ENCODE data around the gene CCL4L2. TPM values are rescaled to one million over a fixed set of nuclear protein-coding genes. Genes with fewer than 3 reads are reported as not detected.

CCL4L2 gene
- total and polyA plus RNA-seq, 11 donors = 0.18 to 6.8 (median 4.5) TPM; not detected in 8

Other genes with a start within 250 kb of the CCL4L2 start
- gene CCL16, start 229.6 kb upstream of the CCL4L2 start, total RNA-seq = under 1 TPM in 1 of 9 donors, not detected in 8; 0.19 TPM
- gene CCL16, start 229.6 kb upstream of the CCL4L2 start, polyA plus RNA-seq = not detected
- 10 to 100 TPM in 2 of 9 donors, 1 to 10 TPM in 6, under 1 TPM in 1; 0.69 to 19.1 (median 3.2) TPM for gene CCL14, start 224.3 kb upstream of the CCL4L2 start, total RNA-seq
- 10 to 100 TPM; 15.5 to 31.5 TPM for gene CCL14, start 224.3 kb upstream of the CCL4L2 start, polyA plus RNA-seq
- gene CCL15, start 209.5 kb upstream of the CCL4L2 start, total RNA-seq = not detected
- not detected for gene CCL15, start 209.5 kb upstream of the CCL4L2 start, polyA plus RNA-seq
- gene CCL23, start 193.1 kb upstream of the CCL4L2 start, total RNA-seq = 1 to 10 TPM in 1 of 9 donors, not detected in 8; 5.2 TPM
- under 1 TPM in 1 of 2 donors, not detected in 1; 0.42 TPM for gene CCL23, start 193.1 kb upstream of the CCL4L2 start, polyA plus RNA-seq
- 10 to 100 TPM in 2 of 9 donors, 1 to 10 TPM in 5, under 1 TPM in 2; 0.40 to 31.9 (median 4.1) TPM for gene CCL18, start 146.8 kb upstream of the CCL4L2 start, total RNA-seq
- gene CCL18, start 146.8 kb upstream of the CCL4L2 start, polyA plus RNA-seq = under 1 TPM; 0.30 to 0.53 TPM
- 10 to 100 TPM in 1 of 9 donors, 1 to 10 TPM in 1, under 1 TPM in 4, not detected in 3; 0.21 to 22.5 (median 0.65) TPM for gene CCL3, start 120.9 kb upstream of the CCL4L2 start, total RNA-seq
- under 1 TPM; 0.30 to 0.61 TPM for gene CCL3, start 120.9 kb upstream of the CCL4L2 start, polyA plus RNA-seq
- 10 to 100 TPM in 2 of 9 donors, 1 to 10 TPM in 2, under 1 TPM in 2, not detected in 3; 0.29 to 23.9 (median 1.5) TPM for gene CCL4, start 107.2 kb upstream of the CCL4L2 start, total RNA-seq
- gene CCL4, start 107.2 kb upstream of the CCL4L2 start, polyA plus RNA-seq = 1 to 10 TPM in 1 of 2 donors, under 1 TPM in 1; 0.72 to 1.2 TPM
- gene TBC1D3B, start 34.4 kb upstream of the CCL4L2 start, total RNA-seq = 1 to 10 TPM in 7 of 9 donors, under 1 TPM in 1, not detected in 1; 0.62 to 3.3 (median 1.4) TPM
- under 1 TPM; 0.68 to 0.76 TPM for gene TBC1D3B, start 34.4 kb upstream of the CCL4L2 start, polyA plus RNA-seq
- gene CCL3L1, start 14.3 kb upstream of the CCL4L2 start, total RNA-seq = 1 to 10 TPM in 2 of 9 donors, under 1 TPM in 2, not detected in 5; 0.54 to 2.3 (median 0.94) TPM
- under 1 TPM in 1 of 2 donors, not detected in 1; 0.12 TPM for gene CCL3L1, start 14.3 kb upstream of the CCL4L2 start, polyA plus RNA-seq
- under 1 TPM in 2 of 9 donors, not detected in 7; 0.26 to 0.63 TPM for gene TBC1D3I, start 53.5 kb downstream of the CCL4L2 start, total RNA-seq
- gene TBC1D3I, start 53.5 kb downstream of the CCL4L2 start, polyA plus RNA-seq = not detected
- not detected for gene TBC1D3G, start 112.8 kb downstream of the CCL4L2 start, total RNA-seq
- gene TBC1D3G, start 112.8 kb downstream of the CCL4L2 start, polyA plus RNA-seq = 1 to 10 TPM in 1 of 2 donors, not detected in 1; 3.2 TPM
- 1 to 10 TPM in 1 of 9 donors, not detected in 8; 1.1 TPM for gene TBC1D3H, start 177.4 kb downstream of the CCL4L2 start, total RNA-seq
- not detected for gene TBC1D3H, start 177.4 kb downstream of the CCL4L2 start, polyA plus RNA-seq

Measured in heart left ventricle (tissue), 11 donors.